Measurements from ENCODE around the gene TPH1.

The TPH1 gene

GRCh38 chr11:18046116-18046777, at the start of gene TPH1:
TPH1 (minus strand) TSS chr11:18046269; CDS start chr11:18040762, 5,507 bp downstream.
- DNase-seq (ENCODE audit: low read depth): no peak

GRCh38 chr11:18093959-18094358, 47.9 kb upstream of the TPH1 start:
- DNase-seq (ENCODE audit: low read depth): no peak

DNA sequence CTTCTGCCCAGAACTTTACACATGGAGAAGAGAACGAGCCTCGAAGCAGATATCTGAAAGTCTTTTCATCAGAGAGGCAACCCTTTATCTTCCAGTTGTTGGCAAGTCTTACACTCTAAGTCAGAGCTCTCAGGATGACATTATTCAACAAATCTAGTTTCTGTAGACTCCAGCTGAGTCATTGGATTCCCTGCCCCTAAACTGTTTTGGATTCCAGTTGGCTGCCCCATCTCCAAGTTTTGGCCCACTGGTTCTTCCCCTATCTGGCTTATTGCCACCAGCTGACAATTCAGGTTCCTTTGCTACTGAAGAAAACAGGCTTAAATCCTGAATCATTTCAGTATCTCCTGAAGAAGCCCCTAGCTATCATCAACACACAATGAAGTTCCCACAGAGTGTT, 45.7 kb upstream of the TPH1 start:
- no peak for DNase-seq (ENCODE audit: low read depth)

GRCh38 chr11:18088966-18089365, 42.9 kb upstream of the TPH1 start:
- no peak for DNase-seq (ENCODE audit: low read depth)

- no peak for DNase-seq (ENCODE audit: low read depth)
Measured at GRCh38 chr11:18088366-18088765, 42.3 kb upstream of the TPH1 start.

- no peak for DNase-seq (ENCODE audit: low read depth)
Measured at GRCh38 chr11:18081551-18081950, 35.5 kb upstream of the TPH1 start.

GRCh38 chr11:18080451-18080850, 34.4 kb upstream of the TPH1 start:
- no peak for DNase-seq (ENCODE audit: low read depth)

GRCh38 chr11:18078909-18079308, 32.8 kb upstream of the TPH1 start:
- DNase-seq (ENCODE audit: low read depth): no peak

DNA sequence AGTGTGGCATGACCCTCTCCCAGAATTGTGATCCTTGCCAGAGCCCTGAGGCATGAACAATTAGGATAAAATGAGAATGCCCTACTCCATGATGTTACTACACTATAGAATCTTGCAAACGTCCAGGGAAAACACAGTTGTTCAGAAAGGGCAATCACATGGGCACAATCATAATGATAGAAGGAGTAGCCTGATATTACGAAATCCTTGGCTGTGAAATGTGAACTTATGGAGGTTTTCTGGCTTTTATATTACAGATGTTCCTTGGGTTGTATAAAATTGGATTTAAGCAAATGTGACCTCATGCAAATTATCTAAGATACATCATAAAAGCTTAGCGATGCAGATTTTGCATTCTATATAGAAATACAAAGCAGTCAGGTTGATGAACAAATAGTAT, 29.4 kb upstream of the TPH1 start:
- no peak for DNase-seq (ENCODE audit: low read depth)

- DNase-seq (ENCODE audit: low read depth): no peak
Measured at GRCh38 chr11:18071098-18071705, 25.1 kb upstream of the TPH1 start.

DNA sequence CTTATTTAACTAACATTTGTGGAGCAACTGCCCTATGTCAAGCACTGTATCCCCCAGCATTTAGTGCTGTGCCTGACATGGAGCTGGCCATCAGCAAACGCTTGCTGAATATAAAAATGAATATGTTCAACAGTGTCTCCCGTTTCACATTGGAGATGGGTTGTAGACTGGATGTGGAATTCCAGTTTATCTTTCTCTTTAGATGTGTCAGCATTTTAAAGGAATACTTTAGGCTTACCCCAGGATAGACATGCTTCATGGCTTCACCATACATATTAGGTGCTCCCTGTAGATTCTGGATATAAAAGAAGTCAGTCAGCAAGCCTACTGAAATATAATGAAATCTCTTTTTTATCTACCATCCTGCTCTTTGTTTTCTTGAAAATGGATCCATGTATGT, 21.3 kb upstream of the TPH1 start:
- DNase-seq (ENCODE audit: low read depth): no peak

GRCh38 chr11:18066626-18067025, 20.6 kb upstream of the TPH1 start:
- DNase-seq (ENCODE audit: low read depth): no peak

DNA sequence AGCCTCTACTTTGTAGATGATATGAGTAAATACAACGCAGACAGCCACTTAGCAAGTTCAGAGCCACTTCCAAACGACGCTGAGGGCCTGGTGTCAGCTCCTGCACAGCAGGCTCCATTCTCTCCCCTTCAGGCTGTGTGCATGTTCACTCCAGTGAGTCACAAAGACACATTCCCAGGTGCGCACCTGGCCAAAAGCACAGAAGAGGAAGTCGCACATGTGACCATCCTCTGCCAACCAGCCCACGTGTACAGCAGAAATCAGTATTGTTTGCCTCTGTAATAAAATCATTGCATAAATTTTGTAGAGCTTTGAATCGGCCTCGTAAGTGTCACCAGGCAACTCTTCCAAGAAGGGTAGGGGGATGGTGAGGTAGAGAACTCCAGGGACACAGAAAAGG, 19.5 kb upstream of the TPH1 start:
- no peak for DNase-seq (ENCODE audit: low read depth)

DNA sequence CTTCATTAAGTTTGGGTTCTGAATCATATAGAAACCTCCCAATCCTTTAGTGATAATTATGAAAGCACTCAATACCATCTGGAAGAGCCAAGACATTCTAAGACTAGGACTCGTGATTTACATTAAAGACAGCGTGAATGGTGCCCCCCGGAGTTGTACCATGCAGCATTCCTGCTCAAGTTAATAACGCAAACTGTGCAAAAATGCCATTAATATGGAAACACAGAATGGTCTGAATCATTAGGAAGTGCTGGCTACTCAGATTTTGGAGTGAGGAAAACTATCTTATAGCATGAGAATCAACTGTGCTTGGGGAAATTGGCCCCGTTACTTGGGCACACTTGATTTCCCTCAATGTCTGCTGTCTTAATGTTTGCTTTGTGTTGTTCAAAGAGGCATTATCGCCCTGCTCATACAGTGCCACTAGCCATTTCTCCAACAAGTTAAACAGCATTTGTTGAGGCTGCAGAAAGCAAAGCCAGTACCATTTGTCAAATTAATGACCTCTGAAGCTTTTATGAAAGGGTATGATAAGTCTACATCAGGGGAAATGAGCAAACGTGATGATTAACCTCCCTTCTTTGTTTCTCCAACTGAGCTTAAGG, 18.5 kb upstream of the TPH1 start:
- no peak for DNase-seq (ENCODE audit: low read depth)

- no peak for DNase-seq (ENCODE audit: low read depth)
Measured at GRCh38 chr11:18063862-18064434, 17.9 kb upstream of the TPH1 start.

DNA sequence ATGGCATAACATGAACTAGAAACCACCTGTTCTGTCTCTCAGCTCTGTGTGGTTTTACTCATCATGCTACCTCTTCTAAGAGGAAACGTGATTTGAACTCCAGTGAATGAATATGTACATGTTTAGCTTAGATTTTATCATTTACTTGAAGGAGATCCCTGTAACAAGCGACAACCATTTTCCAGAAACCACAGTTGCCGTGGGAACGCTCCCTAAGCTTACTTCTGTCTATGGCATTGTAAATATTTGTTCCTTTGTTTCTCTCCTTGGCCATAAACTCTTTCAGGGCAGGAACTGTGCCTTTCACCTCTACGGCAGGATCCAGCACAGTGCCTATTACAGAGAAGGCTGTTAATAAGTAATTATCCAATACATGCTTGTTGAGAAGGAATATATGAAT, 17.1 kb upstream of the TPH1 start:
- no peak for DNase-seq (ENCODE audit: low read depth)

DNA sequence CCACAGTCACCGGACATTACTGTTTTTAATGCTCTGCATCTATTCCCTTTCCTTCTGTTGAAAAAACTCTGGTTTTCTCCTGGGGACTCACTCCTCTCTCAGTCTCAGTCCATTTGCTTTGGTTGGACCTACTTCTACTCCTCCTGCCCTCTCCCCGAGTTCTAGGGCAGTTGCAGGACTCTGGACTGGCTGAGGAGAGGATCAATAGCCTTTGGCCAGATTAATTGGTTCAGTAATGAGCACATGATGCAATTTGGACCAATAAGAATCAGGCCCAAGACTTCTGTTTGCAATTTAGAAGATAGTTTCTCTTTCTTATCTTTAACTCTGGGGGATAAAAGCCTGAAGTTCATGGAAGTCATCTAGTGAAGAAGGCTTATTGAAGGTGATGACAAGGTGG, 15.3 kb upstream of the TPH1 start:
- no peak for DNase-seq (ENCODE audit: low read depth)

GRCh38 chr11:18056561-18057181, 10.6 kb upstream of the TPH1 start:
- no peak for DNase-seq (ENCODE audit: low read depth)

DNA sequence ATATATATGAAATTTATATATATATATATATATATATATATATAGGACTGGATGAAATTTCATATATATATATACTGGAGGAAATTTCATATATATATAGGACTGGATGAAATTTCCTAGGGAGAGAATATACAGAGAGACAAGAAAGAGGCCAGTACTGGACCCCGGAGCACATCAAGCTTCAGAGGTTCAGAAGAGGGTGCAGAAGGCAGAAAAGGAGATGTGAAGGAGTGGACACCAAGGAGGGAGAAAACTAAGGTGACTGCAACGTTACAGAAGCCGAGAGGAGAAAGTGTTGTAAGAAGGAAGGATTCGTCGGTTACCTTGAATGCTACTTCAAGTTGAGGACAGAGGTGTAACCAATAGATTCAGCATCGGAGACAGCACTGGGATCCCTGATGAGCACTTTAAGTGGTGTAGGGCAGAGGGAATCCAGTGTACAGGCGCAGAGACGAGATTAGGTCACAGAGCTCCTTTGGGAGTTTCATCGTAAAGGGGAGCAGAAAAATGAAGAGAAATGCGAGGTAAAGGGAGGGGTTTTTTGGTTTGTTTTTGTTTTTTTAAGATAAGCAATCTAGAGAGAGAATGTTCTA, 8.5 kb upstream of the TPH1 start:
- DNase-seq (ENCODE audit: low read depth): no peak

DNA sequence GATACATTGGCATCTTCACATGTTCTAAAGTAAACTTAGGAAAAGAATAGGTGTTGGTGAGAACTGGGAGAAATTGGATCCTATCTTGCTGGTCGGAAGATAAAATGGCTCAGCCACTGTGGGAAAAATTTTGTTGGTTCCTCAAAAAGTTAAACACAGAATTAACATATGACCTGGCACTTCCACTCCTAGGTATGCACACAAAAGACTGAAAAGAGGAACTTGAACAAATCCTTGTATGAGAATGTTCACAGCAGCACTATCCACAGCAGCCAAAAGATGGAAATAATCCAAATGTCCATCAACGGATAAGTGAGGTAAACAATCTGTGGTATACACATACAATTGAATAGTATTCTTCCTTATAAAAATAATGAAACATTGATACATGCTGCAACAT, 4.8 kb upstream of the TPH1 start:
- no peak for DNase-seq (ENCODE audit: low read depth)

- no peak for DNase-seq (ENCODE audit: low read depth)
Measured at GRCh38 chr11:18036456-18036855, 9.6 kb downstream of the TPH1 start.

- no peak for DNase-seq (ENCODE audit: low read depth)
Measured at GRCh38 chr11:18027475-18027874, 18.6 kb downstream of the TPH1 start.

DNA sequence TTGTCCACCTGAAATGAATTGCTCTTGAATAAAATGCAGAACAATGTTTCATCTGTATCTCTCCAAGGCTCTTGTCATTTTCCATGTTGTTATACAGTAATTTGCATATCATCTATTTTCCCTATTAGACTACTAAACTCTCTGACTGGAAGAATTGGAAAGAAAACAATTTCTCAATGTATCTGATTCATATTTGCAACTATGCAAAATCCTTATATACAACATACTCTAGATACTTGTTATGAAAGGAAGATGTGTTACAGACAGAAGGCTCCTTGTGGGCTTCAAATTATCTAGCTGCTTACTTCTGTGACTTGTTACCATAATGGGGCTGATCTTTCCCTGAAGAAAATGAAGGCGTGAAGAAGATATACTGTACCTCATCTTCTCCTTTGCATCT, 23.6 kb downstream of the TPH1 start:
- no peak for DNase-seq (ENCODE audit: low read depth)

Measured in activated gamma-delta T cell treated with anti-CD3 and anti-CD28 coated beads, Interleukin-2, amount 50 U/mL, for 16 hours (primary cell).